ENCODE data around the gene NR5A1. TPM values are rescaled to one million over a fixed set of nuclear protein-coding genes. Genes with fewer than 3 reads are reported as not detected.
A peak's percentile ranks its signal among the peaks of the same experiment; 100 is the strongest.

The NR5A1 gene
- 0.12 and 0.26 TPM in 2 replicates for total RNA-seq (ENCODE audit: low replicate concordance)
- long read RNA-seq: 0 reads

- TF ChIP-seq CTCF (conservative IDR thresholded peaks at IDR 0.05): no peak
- H3K9me3 Mint-ChIP-seq: no peaks in the 10 kb centered on the region
- no peak within 1 kb of the TSS for H3K27ac Mint-ChIP-seq
- H3K36me3 Mint-ChIP-seq: no peaks in the 10 kb centered on the region
- H3K4me1 Mint-ChIP-seq (ENCODE audit: unreplicated experiment): peaks cover 11% of the 10 kb centered on the region
- no peak for DNase-seq (ENCODE audit: extremely low spot score, unreplicated experiment)
- peaks cover 36% of the 10 kb centered on the region for H3K27me3 Mint-ChIP-seq
- H3K4me3 Mint-ChIP-seq: no peak within 1 kb of the TSS
Observed at GRCh38 chr9:124506931-124507879, at the start of gene NR5A1. Gene NR5A1, minus strand, starts transcription at chr9:124507399. Its CDS starts 4,004 bp downstream, at chr9:124503395.

- Mint-ChIP-seq H3K4me3 (no peak overlapping the region), H3K36me3 (no peaks in the 10 kb centered on the region)
- DNase-seq (ENCODE audit: extremely low spot score, unreplicated experiment): no peak
Observed at GRCh38 chr9:124555043-124555442, 47.8 kb upstream of the NR5A1 start.

GRCh38 chr9:124553738-124554137, 46.5 kb upstream of the NR5A1 start:
- no peak for DNase-seq (ENCODE audit: extremely low spot score, unreplicated experiment)
- no peak for TF ChIP-seq CTCF (conservative IDR thresholded peaks at IDR 0.05)
- H3K27ac Mint-ChIP-seq: no peak overlapping the region
- H3K36me3 Mint-ChIP-seq: no peaks in the 10 kb centered on the region
- no peak overlapping the region for H3K4me3 Mint-ChIP-seq
- no peaks in the 10 kb centered on the region for H3K27me3 Mint-ChIP-seq
- no peaks in the 10 kb centered on the region for H3K9me3 Mint-ChIP-seq
- H3K4me1 Mint-ChIP-seq (ENCODE audit: unreplicated experiment): peaks cover 3% of the 10 kb centered on the region

More at GRCh38 chr9:124555043-124555442, 47.8 kb upstream of the NR5A1 start:
- no peaks in the 10 kb centered on the region for H3K9me3 Mint-ChIP-seq
- no peaks in the 10 kb centered on the region for H3K27me3 Mint-ChIP-seq
- H3K27ac Mint-ChIP-seq: no peak overlapping the region
- peaks cover 3% of the 10 kb centered on the region for H3K4me1 Mint-ChIP-seq (ENCODE audit: unreplicated experiment)
- TF ChIP-seq CTCF (conservative IDR thresholded peaks at IDR 0.05): no peak

- no peak for DNase-seq (ENCODE audit: extremely low spot score, unreplicated experiment)
- H3K27ac Mint-ChIP-seq: no peak overlapping the region
- no peak for TF ChIP-seq CTCF (conservative IDR thresholded peaks at IDR 0.05)
- no peaks in the 10 kb centered on the region for H3K4me1 Mint-ChIP-seq (ENCODE audit: unreplicated experiment)
- no peaks in the 10 kb centered on the region for H3K9me3 Mint-ChIP-seq
- no peaks in the 10 kb centered on the region for H3K36me3 Mint-ChIP-seq
- H3K4me3 Mint-ChIP-seq: no peak overlapping the region
- H3K27me3 Mint-ChIP-seq: no peaks in the 10 kb centered on the region
Observed at GRCh38 chr9:124552273-124552605, 45.0 kb upstream of the NR5A1 start.

GRCh38 chr9:124551472-124552272, 44.5 kb upstream of the NR5A1 start:
- H3K4me1 Mint-ChIP-seq (ENCODE audit: unreplicated experiment): no peaks in the 10 kb centered on the region

More at GRCh38 chr9:124551472-124552272, 44.5 kb upstream of the NR5A1 start:
- H3K9me3 Mint-ChIP-seq: no peaks in the 10 kb centered on the region
- no peak overlapping the region for H3K4me3 Mint-ChIP-seq
- TF ChIP-seq CTCF (conservative IDR thresholded peaks at IDR 0.05): peak; percentile 87
- H3K27ac Mint-ChIP-seq: no peak overlapping the region
- DNase-seq (ENCODE audit: extremely low spot score, unreplicated experiment): no peak
- H3K27me3 Mint-ChIP-seq: no peaks in the 10 kb centered on the region
- no peaks in the 10 kb centered on the region for H3K36me3 Mint-ChIP-seq
